HUDEP-2 (cell line): Measurements from ENCODE around the gene MDN1.
"Not testable (repeated sequence)": the region's sequence is repeated elsewhere in the genome, so short reads cannot be mapped to it uniquely, and the experiment has no call there.

Experiments used
- DNase-seq, 76 experiments: peaks; one replicate each; lab custom pipeline; 2025; ENCODE audit not compliant: unreplicated experiment in 76 of 76; lab: John Stamatoyannopoulos, UW

Gene MDN1

GRCh38 chr6:89777455-89777854 lies 42.1 kb downstream of the MDN1 start:
- DNase-seq = peak in 39 of 76 experiments; percentile 3 to 77 (median 28)

DNA sequence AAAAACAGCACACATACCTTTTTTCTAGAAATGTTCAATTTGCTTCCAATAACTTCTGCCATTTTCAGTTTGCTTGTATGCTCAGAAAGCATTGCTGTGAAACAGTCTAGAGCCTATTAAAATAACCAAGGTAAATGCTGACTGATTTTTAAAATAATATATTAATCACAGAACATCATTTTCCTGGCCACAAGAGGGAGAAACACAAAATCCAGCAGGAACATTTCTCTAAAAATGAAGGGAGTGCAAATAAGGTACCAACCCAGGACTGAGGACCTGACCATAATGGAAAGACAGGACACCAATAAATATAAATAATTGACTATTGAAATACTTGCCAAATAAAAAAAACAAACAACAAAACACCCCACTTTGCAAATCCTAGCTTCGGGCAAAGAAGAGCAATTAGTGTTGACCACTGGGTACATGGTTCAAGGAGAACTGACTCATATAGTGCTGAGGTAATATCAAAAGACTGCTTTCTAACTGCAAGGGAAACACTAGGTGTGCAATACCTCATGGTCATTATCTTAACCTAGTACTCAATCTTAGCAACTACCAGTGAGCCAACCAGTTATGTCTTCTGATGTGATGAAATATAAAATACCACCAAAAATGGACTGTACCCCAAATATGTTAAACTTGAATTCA lies 42.9 kb downstream of the MDN1 start:
- DNase-seq = no peak

DNA sequence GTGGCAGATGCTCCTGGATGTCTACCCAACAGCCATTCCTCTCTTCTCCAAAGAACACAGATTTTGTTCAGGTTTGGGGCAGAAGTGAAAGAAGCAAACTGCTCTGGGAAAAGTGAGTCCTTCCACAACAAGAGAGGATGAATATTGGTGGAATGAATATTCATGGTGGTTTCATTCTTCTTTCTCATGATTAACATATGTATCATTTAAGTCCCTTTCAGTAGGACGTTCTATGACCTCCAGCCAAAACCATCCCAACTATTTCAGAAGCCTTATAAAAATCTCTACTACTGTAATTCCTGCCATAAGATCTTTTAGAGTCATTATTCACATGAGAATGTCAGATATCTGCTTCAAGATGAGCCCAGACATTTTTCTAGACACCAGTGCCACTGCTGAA lies 44.4 kb downstream of the MDN1 start:
- DNase-seq = no peak

GRCh38 chr6:89769572-89769971 lies 50.0 kb downstream of the MDN1 start:
- no peak for DNase-seq

DNA sequence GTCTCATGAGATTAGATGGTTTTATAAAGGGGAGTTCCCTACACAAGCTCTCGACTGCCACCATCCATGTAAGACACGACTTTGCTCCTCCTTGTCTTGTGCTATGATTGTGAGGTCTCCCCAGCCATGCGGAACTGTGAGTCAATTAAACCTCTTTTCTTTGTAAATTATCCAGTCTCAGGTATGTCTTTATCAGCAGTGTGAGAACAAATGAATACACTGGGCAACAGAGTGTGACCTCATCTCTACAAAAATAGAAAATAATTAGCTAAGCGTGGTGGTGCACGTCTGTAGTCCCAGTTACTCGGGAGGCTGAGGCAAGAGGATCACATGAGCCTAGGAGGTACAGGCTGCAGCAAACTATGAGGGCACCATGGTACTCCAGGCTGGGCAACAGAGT lies 51.3 kb downstream of the MDN1 start:
- DNase-seq = no peak

- no peak for DNase-seq
Observed at GRCh38 chr6:89763550-89763949, 56.0 kb downstream of the MDN1 start.

DNA sequence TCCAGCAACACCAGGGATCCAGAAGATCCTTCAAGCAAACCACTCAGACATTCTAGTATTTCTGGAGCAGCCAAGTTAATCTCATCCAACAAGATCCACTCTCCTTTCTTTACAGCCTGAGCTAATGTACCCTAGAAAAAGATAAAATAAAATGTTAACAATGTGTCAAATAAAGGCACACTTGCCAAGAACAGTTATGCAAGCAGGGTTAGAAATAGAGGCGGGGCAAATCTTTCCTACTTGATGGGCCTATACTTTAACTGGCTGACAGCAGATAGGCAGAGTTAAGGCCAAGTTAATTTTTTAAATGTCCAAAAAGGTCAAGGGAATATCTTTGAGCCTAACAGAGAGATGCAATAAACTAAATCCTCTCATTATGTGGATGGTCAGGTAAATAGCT lies 60.8 kb downstream of the MDN1 start:
- DNase-seq = no peak

GRCh38 chr6:89750338-89750737 lies 69.3 kb downstream of the MDN1 start:
- DNase-seq = no peak

DNA sequence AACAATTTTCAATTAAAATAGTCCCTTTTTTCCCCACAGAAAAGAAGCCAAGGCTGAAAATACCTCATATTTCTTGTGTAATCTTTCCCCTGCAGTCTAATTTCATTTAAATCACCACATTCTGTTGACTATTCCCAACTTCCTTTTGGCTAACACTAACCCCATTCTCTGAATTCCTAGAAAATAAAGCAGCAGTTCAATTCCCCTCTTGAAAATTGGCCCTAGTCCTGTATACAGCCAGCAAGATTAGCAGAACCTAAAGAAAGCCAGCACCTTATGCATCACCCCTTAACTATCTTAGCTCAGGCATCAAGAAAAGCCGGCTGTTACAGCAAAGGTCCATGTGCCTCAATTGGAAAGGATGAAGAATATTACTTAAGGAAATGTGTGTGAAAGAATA lies 69.7 kb downstream of the MDN1 start:
- no peak for DNase-seq

DNA sequence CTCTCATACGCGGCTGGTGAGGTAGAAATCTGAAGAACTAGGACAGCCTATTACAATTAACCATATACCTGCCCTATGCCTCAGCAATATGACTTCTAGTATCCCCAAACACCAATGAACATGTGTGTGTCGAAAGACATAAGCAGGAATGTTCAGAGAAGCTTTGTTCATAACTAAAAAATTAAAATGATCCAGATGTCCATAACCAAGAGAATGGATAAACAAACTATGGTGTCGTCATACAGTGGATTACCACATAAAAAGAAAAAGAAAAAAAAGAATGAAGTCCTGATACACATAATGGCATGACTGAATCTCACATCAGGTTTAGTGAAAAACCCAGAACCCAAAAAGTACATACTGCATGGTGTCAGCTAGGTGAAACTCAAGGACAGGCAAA lies 73.9 kb downstream of the MDN1 start:
- DNase-seq = no peak

DNA sequence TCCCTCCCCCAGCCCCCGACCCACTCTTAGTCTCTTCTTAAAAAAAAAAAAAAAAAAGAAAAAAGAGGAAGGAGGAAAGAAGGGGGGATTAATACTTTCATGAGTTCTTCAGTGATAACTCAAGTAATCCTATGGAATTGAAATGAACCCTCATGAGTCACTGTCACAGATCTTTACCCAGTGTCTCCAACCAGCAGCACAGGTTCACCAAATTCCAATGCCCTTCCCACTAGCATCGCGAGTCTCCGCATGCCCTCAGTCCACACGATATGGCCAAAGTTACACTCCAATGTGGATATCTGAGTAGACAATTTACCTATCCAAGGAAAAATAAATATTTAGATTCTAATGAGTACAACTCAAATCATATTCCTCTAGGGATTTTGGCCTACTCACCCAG lies 74.5 kb downstream of the MDN1 start:
- no peak for DNase-seq

GRCh38 chr6:89736893-89737292 lies 82.7 kb downstream of the MDN1 start:
- DNase-seq = no peak

DNA sequence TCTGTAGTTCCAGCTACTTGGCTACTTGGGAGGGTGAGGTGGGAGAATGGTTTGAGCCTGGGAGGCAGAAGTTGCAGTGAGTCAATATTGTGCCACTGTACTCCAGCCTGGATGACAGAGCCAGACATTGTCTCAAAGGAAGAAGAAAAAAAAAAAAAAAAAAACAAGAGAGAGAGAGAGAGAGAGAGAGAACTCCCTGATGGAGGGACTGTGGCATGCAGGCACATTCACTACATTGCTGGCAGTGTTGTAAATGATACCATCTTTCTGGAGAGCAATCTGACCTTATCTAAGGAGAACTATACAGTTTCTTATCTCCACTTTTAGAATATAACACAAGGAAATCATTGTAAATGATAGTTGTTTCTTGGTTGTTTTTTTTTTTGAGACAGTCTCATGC lies 85.1 kb downstream of the MDN1 start:
- no peak for DNase-seq

- DNase-seq = no peak
Observed at GRCh38 chr6:89731924-89732567, 87.5 kb downstream of the MDN1 start.

DNA sequence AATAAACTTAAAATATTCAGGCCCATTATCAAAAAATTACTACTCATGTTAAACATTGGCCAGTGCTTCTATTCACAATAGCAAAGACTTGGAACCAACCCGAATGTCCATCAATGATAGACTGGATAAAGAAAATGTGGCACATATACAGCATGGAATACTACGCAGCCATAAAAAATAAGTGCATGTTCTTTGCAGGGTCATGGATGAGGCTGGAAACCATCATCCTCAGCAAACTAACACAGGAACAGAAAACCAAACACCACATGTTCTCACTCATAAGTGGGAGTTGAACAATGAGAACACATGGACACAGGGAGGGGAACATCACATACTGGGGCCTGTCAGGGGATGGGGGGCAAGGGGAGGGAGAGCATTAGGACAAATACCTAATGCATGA lies 88.3 kb downstream of the MDN1 start:
- DNase-seq = not testable (repeated sequence)

DNA sequence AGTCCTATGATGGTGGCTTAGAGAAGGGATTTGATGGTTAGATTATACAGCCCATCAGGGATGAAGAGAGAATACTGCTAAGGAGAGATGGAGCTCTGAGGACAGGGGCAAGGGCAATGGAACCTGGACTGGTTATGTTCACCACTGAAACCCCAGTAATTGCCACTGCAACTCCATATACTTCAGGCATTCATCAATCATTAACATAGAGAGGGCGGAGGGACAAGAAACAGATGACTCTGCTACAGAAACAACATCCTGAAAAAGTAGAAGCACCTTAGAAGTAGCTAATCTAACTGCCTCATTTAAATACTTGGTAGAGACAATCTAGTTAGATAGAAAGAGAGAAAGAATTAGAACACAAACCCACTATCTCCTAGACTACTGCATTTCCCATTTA lies 89.8 kb downstream of the MDN1 start:
- no peak for DNase-seq

DNA sequence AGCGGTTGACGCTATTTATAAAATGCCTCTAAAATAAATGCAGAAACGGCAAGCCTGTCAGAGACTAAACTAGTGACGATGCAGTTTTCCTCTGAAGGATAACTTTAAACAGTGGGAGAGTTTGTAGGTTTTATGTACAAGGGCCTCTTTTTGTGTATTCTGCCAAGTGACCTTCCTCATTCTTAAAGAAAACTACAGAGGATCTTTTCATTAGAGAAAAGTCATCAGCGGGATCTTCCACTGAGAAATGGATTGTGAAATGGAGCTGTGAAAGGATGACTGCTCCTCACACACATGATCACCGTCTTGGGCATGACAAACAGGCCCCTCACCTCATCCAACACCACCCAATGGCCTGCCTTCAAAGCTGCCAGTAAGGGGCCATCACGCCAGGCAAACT lies 92.1 kb downstream of the MDN1 start:
- no peak for DNase-seq

GRCh38 chr6:89724981-89725380 lies 94.6 kb downstream of the MDN1 start:
- DNase-seq = no peak

DNA sequence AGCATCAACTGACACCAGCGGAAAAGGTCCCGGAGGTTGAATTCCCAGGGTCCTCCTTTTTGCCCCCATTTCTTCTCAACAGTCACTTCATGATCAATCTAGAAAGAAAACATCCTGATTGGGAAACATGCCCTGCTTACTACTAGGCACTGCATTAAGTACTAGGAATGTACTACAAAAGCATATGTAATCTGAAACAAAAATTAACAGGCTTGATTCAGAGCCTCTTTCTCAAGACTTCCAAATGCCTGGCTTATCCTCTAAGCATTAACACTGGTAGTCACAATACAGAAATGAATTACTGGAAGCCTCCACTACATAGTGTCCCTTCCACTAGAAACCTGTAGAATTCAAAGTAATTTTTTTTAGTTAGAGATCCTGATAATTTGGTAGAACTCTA lies 96.5 kb downstream of the MDN1 start:
- DNase-seq = no peak

DNA sequence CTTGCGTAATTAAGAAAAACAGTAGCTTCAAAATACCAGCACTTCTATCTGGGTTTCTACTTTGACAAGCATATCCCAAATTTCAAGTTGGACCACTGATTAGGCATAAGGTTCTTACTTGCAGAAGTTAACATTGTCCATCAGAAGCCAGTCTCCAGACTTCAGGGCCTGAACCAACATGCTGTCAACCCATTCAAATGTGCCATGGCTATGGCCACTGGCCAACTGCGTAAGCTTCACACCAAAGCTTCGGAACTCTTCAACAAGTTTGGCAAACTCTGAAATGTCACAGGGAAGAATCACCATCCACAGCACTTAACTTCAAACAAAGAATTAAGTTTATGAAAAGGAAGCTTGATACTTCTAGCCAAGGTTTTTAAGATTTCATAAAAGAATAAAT lies 103.1 kb downstream of the MDN1 start:
- DNase-seq = no peak

GRCh38 chr6:89711801-89712200 lies 107.8 kb downstream of the MDN1 start:
- DNase-seq = no peak

GRCh38 chr6:89708316-89708715 lies 111.3 kb downstream of the MDN1 start:
- DNase-seq = no peak

GRCh38 chr6:89707766-89708165 lies 111.8 kb downstream of the MDN1 start:
- DNase-seq = no peak
